HUES64 (cell line): ENCODE results near the gene SLC26A9. TPM values are rescaled to one million over a fixed set of nuclear protein-coding genes. Genes with fewer than 3 reads are reported as not detected.

Source experiments
- H3K27ac ChIP-seq: 2 replicates; pipeline ENCODE4 v1.7.0; 2013; ENCODE audit warnings: low read depth, low read length, inconsistent platforms
- H3K27me3 ChIP-seq: 2 replicates; pipeline ENCODE4 v1.6.1; 2013; ENCODE audit warnings: mild to moderate bottlenecking, low read length; ENCODE audit not compliant: insufficient read depth
- H3K36me3 ChIP-seq: 2 replicates; pipeline ENCODE4 v1.6.1; 2013; ENCODE audit warnings: mild to moderate bottlenecking, low read length; ENCODE audit not compliant: insufficient read depth
- H3K4me1 ChIP-seq: 2 replicates; pipeline ENCODE4 v1.6.1; 2013; ENCODE audit warnings: mild to moderate bottlenecking, low read length, moderate library complexity; ENCODE audit not compliant: insufficient read depth
- H3K4me3 ChIP-seq: 2 replicates; pipeline ENCODE4 v1.5.1; 2013; ENCODE audit warnings: mild to moderate bottlenecking, low read length, moderate library complexity
- H3K9ac ChIP-seq: 2 replicates; pipeline ENCODE4 v1.6.1; 2013; ENCODE audit warnings: mild to moderate bottlenecking, low read depth, low read length
- H3K9me3 ChIP-seq: 2 replicates; pipeline ENCODE4 v1.6.1; 2013; ENCODE audit warnings: low read depth, low read length; ENCODE audit not compliant: insufficient read depth
- WGBS: fragments of 150-250, 120-280 bp; methylation state at CpG from one replicate; pipeline ENCODE4 v1.1.7; 2013; ENCODE audit warnings: missing lambda C conversion rate; 5-methylcytosine and 5-hydroxymethylcytosine counted together
- polyA plus RNA-seq, 2 experiments: library from polyadenylated mRNA; stranded (reverse); fragments of 50-300 nt; gene quantifications; one replicate each; pipeline ENCODE4 v1.2.3, GENCODE V29; 2013

SLC26A9 gene, protein sequence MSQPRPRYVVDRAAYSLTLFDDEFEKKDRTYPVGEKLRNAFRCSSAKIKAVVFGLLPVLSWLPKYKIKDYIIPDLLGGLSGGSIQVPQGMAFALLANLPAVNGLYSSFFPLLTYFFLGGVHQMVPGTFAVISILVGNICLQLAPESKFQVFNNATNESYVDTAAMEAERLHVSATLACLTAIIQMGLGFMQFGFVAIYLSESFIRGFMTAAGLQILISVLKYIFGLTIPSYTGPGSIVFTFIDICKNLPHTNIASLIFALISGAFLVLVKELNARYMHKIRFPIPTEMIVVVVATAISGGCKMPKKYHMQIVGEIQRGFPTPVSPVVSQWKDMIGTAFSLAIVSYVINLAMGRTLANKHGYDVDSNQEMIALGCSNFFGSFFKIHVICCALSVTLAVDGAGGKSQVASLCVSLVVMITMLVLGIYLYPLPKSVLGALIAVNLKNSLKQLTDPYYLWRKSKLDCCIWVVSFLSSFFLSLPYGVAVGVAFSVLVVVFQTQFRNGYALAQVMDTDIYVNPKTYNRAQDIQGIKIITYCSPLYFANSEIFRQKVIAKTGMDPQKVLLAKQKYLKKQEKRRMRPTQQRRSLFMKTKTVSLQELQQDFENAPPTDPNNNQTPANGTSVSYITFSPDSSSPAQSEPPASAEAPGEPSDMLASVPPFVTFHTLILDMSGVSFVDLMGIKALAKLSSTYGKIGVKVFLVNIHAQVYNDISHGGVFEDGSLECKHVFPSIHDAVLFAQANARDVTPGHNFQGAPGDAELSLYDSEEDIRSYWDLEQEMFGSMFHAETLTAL
- polyA plus RNA-seq (2013, experiment 1 of 2): not detected
- not detected for polyA plus RNA-seq (2013, experiment 2 of 2)

DNA sequence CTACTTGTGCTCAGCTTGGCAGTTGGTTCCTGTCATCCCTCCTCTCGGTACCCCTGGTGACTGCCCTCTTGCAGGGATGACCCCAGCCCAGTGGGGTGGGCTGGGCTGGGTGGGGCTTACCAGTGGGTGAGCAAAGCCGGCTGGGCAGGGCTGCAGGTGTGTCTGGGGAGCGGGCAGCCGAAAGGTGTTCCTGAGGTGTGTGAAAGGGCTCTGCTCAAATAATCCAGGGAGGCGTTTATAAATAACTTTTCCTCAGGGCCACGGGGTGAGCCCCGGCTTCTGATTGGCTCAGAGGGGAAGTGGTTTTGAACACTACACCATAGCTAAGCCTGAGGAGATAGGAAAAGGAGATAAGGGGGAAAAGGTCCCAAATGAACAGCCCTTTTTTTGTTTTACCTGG lies at the start of gene SLC26A9:
TSS of gene SLC26A9 (minus strand) at position 212 of the 400 bp plus-strand sequence. CDS start 7,636 bp downstream, outside the sequence.
- no peaks in the 10 kb centered on the region for H3K36me3 ChIP-seq
- 0 out of 2 replicates have a peak, but pooled peaks cover 5% of the 10 kb centered on the region for H3K27me3 ChIP-seq
- H3K27ac ChIP-seq: no peak within 1 kb of the TSS
- H3K4me3 ChIP-seq: no peak within 1 kb of the TSS
- H3K9me3 ChIP-seq: no peaks in the 10 kb centered on the region
- 88% methylated on average over 7 of the region's 7 CpGs for WGBS
- peaks cover 15% of the 10 kb centered on the region for H3K4me1 ChIP-seq
- no peak within 1 kb of the TSS for H3K9ac ChIP-seq

DNA sequence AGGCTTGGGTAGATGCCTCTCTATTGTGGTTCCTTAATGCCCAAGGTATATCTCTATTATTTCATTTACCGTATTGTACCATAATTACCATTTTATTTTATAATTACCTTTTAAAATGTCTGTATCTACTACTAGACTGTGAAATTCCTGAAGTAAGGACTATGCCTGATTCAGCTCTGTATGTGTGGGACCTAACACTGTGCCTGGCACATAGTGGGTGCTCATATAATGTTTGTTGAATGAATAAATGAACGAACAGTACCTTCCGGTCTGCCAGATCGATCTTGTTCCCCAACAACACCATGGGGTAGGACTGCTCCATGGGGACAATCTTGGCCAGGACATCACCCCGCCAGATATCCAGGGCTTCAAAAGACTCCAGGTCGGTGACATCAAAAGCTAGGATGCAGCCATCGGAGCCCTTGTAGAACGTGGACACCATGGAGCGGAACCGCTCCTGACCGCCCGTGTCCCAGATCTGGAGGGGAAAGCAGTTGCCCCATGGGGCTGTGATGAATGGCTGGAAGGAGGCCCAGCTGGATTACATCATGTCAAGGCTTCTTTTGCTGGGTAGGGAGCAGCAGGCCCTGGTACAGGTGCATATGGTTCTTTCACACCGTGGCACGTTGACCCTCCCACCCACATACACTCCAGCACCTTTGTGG lies 49.1 kb upstream of the SLC26A9 start:
- no peak overlapping the region for H3K4me3 ChIP-seq
- 95% methylated on average over 13 of the region's 14 CpGs for WGBS

DNA sequence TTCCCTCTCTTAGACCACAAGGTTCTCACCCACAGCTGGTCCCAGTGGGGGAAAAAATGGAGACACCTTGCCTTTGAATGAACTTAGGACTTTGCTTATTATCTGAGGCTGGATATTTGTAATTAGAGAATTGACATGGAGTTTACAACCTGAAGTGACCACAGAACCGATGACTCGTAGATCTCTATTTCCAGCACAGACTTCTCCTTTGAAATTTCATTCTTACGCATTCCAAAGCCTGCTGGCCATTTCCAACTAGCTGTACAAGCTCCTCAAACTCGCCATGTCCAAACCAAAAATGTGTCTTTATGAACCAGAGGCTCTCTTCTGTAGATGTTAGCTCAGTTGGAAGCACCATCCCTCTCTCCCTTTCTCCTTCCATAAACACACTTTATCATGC lies 48.0 kb upstream of the SLC26A9 start:
- Histone ChIP-seq H3K36me3 (no peaks in the 10 kb centered on the region), H3K9me3 (no peaks in the 10 kb centered on the region), H3K4me3 (no peak overlapping the region), H3K9ac (no peak overlapping the region), H3K27ac (no peak overlapping the region), H3K27me3 (no peaks in the 10 kb centered on the region), H3K4me1 (peaks cover 14% of the 10 kb centered on the region)
- WGBS: 95% methylated on average over 4 of the region's 4 CpGs

More for the DNA sequence above, 49.1 kb upstream of the SLC26A9 start:
- Histone ChIP-seq H3K9ac (no peak overlapping the region), H3K4me1 (peaks cover 15% of the 10 kb centered on the region), H3K27me3 (peaks cover 5% of the 10 kb centered on the region; the same call in 1 of the 2 replicates), H3K27ac (no peak overlapping the region), H3K9me3 (no peaks in the 10 kb centered on the region), H3K36me3 (no peaks in the 10 kb centered on the region)

DNA sequence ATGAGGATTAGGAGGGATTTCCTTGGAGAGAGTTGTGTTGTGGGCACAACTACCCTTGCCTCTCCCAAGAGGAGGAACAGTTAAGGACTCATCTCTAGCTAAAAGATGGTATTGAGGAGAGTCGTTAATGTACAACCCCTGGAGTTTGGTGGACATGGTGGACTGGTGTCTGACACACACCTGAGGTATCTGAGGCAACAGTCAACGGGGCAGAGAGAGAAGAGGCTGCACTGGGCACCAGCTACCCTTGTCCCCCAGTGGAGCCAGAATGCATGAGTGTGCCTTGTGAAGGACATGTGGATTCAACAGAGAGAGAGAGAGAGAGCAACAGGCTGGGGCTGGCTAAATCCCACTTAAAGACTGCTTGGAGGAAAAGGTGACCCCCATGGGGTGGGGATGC lies 47.0 kb upstream of the SLC26A9 start:
- peaks cover 9% of the 10 kb centered on the region for H3K4me1 ChIP-seq
- H3K27me3 ChIP-seq: no peaks in the 10 kb centered on the region
- H3K4me3 ChIP-seq: no peak overlapping the region
- no peak overlapping the region for H3K9ac ChIP-seq
- H3K9me3 ChIP-seq: no peaks in the 10 kb centered on the region
- WGBS: 89% methylated on average over 2 of the region's 2 CpGs
- H3K27ac ChIP-seq: no peak overlapping the region
- H3K36me3 ChIP-seq: no peaks in the 10 kb centered on the region

DNA sequence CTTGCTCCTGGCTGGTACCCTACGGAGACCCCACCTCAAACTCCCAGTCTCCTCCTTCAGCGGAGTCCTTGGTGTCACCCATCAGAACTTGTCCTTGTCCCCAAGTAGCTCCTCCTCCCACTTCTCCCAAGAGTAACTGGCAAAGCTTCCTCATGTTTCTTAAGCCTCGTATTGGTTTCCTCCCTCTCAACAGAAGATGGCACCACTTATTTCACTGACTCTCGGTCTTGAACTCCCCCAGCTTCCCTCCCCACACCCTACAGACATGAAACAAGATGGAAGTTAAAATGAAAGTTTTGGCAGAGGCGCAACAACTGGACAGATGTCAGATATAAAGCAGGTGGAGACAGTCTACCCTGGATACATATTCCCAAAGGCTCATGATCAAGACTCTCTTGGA lies 46.5 kb upstream of the SLC26A9 start:
- WGBS: 90% methylated on average over 5 of the region's 5 CpGs
- Histone ChIP-seq H3K9ac (no peak overlapping the region), H3K27ac (no peak overlapping the region), H3K27me3 (no peaks in the 10 kb centered on the region), H3K4me3 (no peak overlapping the region), H3K36me3 (no peaks in the 10 kb centered on the region), H3K4me1 (peaks cover 8% of the 10 kb centered on the region), H3K9me3 (no peaks in the 10 kb centered on the region)

DNA sequence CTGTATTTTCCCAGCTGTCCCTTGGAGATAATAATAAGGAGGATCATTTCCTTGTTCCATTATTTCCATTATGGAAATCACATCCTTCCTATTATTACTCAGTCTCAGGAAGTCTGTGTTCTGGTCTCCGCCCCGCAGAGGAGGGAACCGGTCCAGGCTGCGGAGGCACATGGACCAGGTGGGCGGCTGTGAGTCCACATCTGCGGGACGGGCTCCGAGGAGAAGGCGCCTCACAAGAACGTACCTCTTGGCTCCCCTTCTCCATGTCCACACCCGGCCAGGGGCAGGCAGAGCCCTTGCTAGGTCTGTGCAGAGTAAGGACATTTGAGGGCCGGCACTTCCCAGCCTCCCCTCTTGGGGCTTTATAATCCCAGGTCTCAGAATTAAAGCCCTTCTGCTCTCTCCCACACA lies 45.3 kb upstream of the SLC26A9 start:
- Histone ChIP-seq H3K4me1 (no peaks in the 10 kb centered on the region), H3K27me3 (no peaks in the 10 kb centered on the region), H3K4me3 (no peak overlapping the region), H3K36me3 (no peaks in the 10 kb centered on the region), H3K9ac (no peak overlapping the region), H3K27ac (no peak overlapping the region), H3K9me3 (no peaks in the 10 kb centered on the region)
- WGBS: 93% methylated on average over 12 of the region's 12 CpGs

DNA sequence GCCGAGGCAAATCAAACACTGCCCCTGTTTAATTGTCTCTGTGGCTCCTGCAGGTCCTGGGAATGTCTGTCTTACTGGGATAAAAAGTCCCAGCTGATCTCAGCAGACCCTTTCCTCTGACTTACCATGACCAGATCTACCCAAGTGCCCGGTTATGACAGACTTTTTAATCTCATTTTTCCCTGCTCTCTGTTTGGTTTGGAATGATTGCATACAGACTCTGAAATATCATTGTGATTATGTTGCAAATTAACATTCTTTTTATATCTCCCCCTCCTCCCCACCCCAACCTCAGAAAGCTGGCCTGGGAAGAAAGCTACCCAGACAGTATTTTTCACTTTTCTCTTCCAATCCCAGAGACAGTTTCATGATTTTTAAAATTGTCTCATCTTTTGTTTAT lies 43.6 kb upstream of the SLC26A9 start:
- Histone ChIP-seq H3K27me3 (no peaks in the 10 kb centered on the region), H3K4me3 (no peak overlapping the region), H3K9me3 (no peaks in the 10 kb centered on the region), H3K36me3 (no peaks in the 10 kb centered on the region), H3K27ac (no peak overlapping the region), H3K4me1 (no peaks in the 10 kb centered on the region), H3K9ac (no peak overlapping the region)
- 83% methylated on average over 1 of the region's 2 CpGs for WGBS

DNA sequence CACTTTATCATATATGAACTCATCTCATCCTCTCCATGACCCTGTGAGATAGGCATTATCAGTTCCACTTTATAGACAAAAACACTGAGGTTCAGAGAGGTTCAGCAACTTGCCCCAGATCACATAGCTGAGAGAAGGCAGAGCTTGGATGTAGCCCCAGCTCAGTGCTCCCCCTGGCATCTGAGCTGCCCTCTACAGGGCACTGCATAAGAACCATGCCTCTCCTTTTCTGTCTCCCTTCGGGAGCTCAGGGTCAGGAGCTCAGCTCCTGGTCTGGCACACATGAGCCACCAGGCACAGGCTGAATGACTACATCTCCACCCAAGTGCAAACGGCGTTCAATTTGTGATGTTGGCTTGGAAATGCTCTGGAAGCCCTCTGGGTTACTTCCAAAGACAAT lies 43.0 kb upstream of the SLC26A9 start:
- no peak overlapping the region for H3K4me3 ChIP-seq
- no peak overlapping the region for H3K9ac ChIP-seq
- H3K27me3 ChIP-seq: no peaks in the 10 kb centered on the region
- H3K4me1 ChIP-seq: no peaks in the 10 kb centered on the region
- H3K9me3 ChIP-seq: no peaks in the 10 kb centered on the region
- H3K36me3 ChIP-seq: no peaks in the 10 kb centered on the region
- WGBS: 86% methylated on average over 3 of the region's 3 CpGs
- H3K27ac ChIP-seq: no peak overlapping the region

DNA sequence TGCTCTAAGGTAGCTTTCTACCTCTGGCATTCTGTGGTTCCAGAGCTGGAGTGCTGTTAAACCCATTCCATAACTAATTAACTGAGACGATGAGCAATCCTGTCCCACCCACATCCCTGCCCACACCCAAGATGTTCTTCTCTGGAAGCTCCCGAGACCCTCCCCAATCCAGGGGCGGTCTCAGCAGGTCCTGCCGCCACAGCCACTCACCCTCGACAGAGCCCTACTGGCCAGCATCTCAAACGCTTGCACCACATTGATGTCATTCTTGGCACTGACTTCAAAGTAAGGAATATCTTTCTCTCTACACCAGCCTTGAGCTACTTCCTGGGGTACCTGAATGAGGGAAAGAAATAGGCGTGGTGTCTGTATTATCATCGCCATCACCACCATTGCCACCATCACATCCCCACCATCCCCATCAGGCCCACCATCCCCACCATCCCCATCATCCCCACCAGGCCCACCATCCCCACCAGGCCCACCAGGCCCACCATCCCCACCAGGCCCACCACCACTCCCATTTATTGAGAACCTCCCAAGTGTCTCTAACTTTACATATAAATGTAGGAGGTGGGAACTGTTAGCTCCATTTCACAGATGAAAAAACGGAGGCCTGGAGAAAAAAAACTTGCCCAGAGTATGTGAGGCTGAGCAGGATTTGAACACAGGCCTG lies 42.2 kb upstream of the SLC26A9 start:
- Histone ChIP-seq H3K36me3 (no peaks in the 10 kb centered on the region), H3K9me3 (no peaks in the 10 kb centered on the region), H3K9ac (no peak overlapping the region), H3K4me3 (no peak overlapping the region), H3K27ac (no peak overlapping the region), H3K27me3 (no peaks in the 10 kb centered on the region), H3K4me1 (no peaks in the 10 kb centered on the region)
- WGBS: 92% methylated on average over 9 of the region's 9 CpGs

DNA sequence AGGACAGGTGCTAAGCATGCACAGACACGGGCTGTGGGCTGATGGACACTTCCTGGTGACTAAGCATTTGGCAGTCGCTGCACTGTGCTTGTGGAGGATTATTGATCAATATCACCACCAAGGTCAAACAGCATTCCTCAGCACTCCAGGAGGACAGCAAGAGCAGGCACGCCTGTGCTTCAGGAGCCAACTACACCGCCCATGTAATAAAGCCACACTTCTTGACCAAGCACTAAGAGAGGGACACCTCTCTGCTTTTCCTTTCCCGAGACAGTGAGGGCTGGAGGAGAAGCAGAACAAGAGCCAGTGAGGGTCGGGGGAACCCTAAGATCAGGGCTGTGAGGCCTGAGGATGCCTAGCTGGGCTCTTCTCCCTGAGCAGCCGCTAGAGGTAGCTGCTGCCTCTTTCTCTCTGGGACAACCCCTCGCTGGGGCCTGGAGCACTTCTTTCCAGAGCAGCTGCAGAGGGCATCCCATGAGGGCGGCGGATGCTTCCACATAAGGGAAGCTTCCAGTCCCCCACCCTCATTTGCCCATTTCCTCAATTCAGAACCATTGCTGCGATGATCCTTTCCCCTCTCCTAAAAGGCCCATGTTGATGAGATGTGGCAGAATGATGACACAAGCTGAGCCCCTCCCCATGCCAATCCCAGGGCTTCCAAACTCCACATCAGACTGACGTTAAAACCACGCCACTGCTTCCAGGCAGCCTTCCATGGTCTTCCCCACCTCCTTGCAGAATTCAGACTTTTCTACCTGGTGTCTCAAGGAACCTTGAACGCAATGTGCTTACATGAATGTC lies 40.9 kb upstream of the SLC26A9 start:
- Histone ChIP-seq H3K4me3 (no peak overlapping the region), H3K36me3 (no peaks in the 10 kb centered on the region), H3K27ac (no peak overlapping the region), H3K9ac (no peak overlapping the region), H3K4me1 (no peaks in the 10 kb centered on the region), H3K27me3 (no peaks in the 10 kb centered on the region), H3K9me3 (no peaks in the 10 kb centered on the region)
- 54% methylated on average over 14 of the region's 14 CpGs for WGBS
